IPS-NIHi7 (cell line): ENCODE measurements around the gene YIF1B.
"Not testable (repeated sequence)": the region's sequence is repeated elsewhere in the genome, so short reads cannot be mapped to it uniquely, and the experiment has no call there.

Experiments used
- DNase-seq: peaks from one replicate; pipeline ENCODE4 v3.0.0; 2012; ENCODE audit warnings: mixed read lengths; ENCODE audit errors: extremely low spot score

YIF1B gene

GRCh38 chr19:38315657-38316476 lies at the start of gene YIF1B:
YIF1B (minus strand) TSS chr19:38315947; CDS start chr19:38315917, 30 bp downstream.
- peak; percentile 99 for DNase-seq

- DNase-seq, result not testable (repeated sequence)
Measured at GRCh38 chr19:38362946-38363688, 47.4 kb upstream of the YIF1B start.

- peak; percentile 88 for DNase-seq
Measured at GRCh38 chr19:38362076-38362945, 46.6 kb upstream of the YIF1B start.

GRCh38 chr19:38361633-38362075 lies 45.9 kb upstream of the YIF1B start:
- peak; percentile 96 for DNase-seq

GRCh38 chr19:38360839-38361631 lies 45.3 kb upstream of the YIF1B start:
- DNase-seq, result no peak

GRCh38 chr19:38360351-38360750 lies 44.6 kb upstream of the YIF1B start:
- no peak for DNase-seq

- DNase-seq, result no peak
Measured at GRCh38 chr19:38359242-38360021, 43.7 kb upstream of the YIF1B start.

GRCh38 chr19:38358071-38358470 lies 42.3 kb upstream of the YIF1B start:
- DNase-seq, result no peak

- no peak for DNase-seq
Measured at GRCh38 chr19:38355728-38356725, 40.3 kb upstream of the YIF1B start.

- no peak for DNase-seq
Measured at GRCh38 chr19:38352611-38353010, 36.9 kb upstream of the YIF1B start.

- no peak for DNase-seq
Measured at GRCh38 chr19:38351865-38352395, 36.2 kb upstream of the YIF1B start.

- DNase-seq, result no peak
Measured at GRCh38 chr19:38350883-38351282, 35.1 kb upstream of the YIF1B start.

GRCh38 chr19:38346837-38347236 lies 31.1 kb upstream of the YIF1B start:
- no peak for DNase-seq

- no peak for DNase-seq
Measured at GRCh38 chr19:38340927-38341326, 25.2 kb upstream of the YIF1B start.

- not testable (repeated sequence) for DNase-seq
Measured at GRCh38 chr19:38339011-38339410, 23.3 kb upstream of the YIF1B start.

- no peak for DNase-seq
Measured at GRCh38 chr19:38337360-38337653, 21.6 kb upstream of the YIF1B start.

GRCh38 chr19:38336638-38337359 lies 21.1 kb upstream of the YIF1B start:
- peak; percentile 92 for DNase-seq

- DNase-seq, result peak; percentile 93
Measured at GRCh38 chr19:38335949-38336637, 20.3 kb upstream of the YIF1B start.
